Keratinocyte (primary cell): ENCODE results near the gene FZD4.

Experiments
- EZH2 ChIP-seq: IDR thresholded peaks from one replicate; pipeline ENCODE4 v1.6.1; 2012; ENCODE audit warnings: inconsistent platforms, mild to moderate bottlenecking, low read length, moderate library complexity
- TF ChIP-seq, protein P1 (sequence below), 3 experiments: IDR thresholded peaks in 1 of 3; conservative IDR thresholded peaks in 1 of 3; optimal IDR thresholded peaks in 1 of 3; 2 replicates in 2 of 3; 3 replicates in 1 of 3; pipeline versions ENCODE3 to v1.5.1; 2011; ENCODE audit warnings: low read length in 3 of 3, mild to moderate bottlenecking in 3 of 3, moderate library complexity in 2 of 3, control low read depth in 1 of 3, inconsistent platforms in 1 of 3; ENCODE audit not compliant: insufficient read depth in 2 of 3; ENCODE audit errors: extremely low read depth in 1 of 3

DNA sequence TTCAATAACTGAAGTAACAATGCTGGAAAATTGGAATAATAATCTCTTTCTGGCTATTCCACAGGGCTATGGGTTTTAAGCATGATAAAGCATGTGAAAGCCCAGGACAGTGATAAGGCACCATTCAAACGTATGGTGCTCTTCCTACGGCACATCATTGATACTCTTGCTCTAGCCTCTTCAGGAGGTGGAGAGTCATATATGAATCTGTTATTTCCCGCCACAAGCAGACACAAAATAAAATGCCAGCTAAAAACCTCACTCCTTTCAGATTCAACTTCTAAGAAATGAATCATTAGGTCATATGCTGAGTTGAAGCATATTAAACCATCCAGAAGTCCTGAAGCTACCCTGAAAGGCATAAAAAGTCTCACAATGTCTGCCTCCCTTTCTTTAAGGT lies 49.9 kb downstream of the FZD4 start:
- TF ChIP-seq, protein P1, sequence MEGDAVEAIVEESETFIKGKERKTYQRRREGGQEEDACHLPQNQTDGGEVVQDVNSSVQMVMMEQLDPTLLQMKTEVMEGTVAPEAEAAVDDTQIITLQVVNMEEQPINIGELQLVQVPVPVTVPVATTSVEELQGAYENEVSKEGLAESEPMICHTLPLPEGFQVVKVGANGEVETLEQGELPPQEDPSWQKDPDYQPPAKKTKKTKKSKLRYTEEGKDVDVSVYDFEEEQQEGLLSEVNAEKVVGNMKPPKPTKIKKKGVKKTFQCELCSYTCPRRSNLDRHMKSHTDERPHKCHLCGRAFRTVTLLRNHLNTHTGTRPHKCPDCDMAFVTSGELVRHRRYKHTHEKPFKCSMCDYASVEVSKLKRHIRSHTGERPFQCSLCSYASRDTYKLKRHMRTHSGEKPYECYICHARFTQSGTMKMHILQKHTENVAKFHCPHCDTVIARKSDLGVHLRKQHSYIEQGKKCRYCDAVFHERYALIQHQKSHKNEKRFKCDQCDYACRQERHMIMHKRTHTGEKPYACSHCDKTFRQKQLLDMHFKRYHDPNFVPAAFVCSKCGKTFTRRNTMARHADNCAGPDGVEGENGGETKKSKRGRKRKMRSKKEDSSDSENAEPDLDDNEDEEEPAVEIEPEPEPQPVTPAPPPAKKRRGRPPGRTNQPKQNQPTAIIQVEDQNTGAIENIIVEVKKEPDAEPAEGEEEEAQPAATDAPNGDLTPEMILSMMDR (optimal IDR thresholded peaks at IDR 0.05 in 1 of 3, IDR thresholded peaks at IDR 0.05 in 1 of 3, conservative IDR thresholded peaks at IDR 0.05 in 1 of 3; ENCODE audit: extremely low read depth in 1 of 3, insufficient read depth in 2 of 3, low read length in 3 of 3), result no peak
- no peak for TF ChIP-seq EZH2
